Loucy (cell line): ENCODE results near the gene AQP11.

Source experiments
- EZH2phosphoT487 ChIP-seq: fragments of 200-600 bp; IDR thresholded peaks from 2 replicates; pipeline ENCODE4 v1.6.1; 2018; ENCODE audit warnings: antibody characterized with exemption, mild to moderate bottlenecking, moderate library complexity, borderline replicate concordance
- TF ChIP-seq, protein P1 (sequence below): fragments of 200-600 bp; sonication (generic); conservative IDR thresholded peaks from 2 replicates; pipeline ENCODE4 v1.5.1; 2014; ENCODE audit warnings: mild to moderate bottlenecking, antibody characterized with exemption, low read length

DNA sequence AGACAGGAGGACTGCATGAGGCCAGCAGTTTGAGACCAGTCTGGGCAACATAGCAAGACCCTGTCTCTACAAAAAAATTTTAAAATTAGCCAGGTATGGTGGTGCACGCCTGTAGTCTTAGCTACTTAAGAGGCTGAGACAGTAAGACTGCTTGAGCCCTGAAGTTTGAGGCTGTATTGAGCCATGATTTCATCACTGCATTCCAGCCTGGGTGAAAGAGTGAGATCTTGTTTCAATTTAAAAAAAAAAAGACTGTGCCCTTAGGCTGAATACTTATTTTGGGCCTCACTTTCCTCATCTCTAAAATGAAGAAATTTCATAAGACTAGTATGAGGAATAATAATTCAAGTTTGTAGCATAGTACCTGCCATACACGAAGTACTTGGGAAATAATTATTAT, 6.9 kb downstream of the AQP11 start:
- TF ChIP-seq, protein P1, sequence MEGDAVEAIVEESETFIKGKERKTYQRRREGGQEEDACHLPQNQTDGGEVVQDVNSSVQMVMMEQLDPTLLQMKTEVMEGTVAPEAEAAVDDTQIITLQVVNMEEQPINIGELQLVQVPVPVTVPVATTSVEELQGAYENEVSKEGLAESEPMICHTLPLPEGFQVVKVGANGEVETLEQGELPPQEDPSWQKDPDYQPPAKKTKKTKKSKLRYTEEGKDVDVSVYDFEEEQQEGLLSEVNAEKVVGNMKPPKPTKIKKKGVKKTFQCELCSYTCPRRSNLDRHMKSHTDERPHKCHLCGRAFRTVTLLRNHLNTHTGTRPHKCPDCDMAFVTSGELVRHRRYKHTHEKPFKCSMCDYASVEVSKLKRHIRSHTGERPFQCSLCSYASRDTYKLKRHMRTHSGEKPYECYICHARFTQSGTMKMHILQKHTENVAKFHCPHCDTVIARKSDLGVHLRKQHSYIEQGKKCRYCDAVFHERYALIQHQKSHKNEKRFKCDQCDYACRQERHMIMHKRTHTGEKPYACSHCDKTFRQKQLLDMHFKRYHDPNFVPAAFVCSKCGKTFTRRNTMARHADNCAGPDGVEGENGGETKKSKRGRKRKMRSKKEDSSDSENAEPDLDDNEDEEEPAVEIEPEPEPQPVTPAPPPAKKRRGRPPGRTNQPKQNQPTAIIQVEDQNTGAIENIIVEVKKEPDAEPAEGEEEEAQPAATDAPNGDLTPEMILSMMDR: no peak
- TF ChIP-seq EZH2phosphoT487: no peak
